ENCODE measurements around the gene NOTUM.

GRCh38 chr17:81957691-81958432, 3.1 kb downstream of the NOTUM start:
- TF ChIP-seq TARDBP (IDR thresholded peaks at IDR 0.05; ENCODE audit: borderline replicate concordance) (no peak), POLR2A (IDR thresholded peaks at IDR 0.05; ENCODE audit: low read depth, low read length) (no peak)
